CD4-positive, alpha-beta T cell treated with Interleukin-15 for 1 hour (primary cell): ENCODE results near the gene PDZD11.
"Not testable (repeated sequence)": the region's sequence is repeated elsewhere in the genome, so short reads cannot be mapped to it uniquely, and the experiment has no call there.

Experiments
- DNase-seq: peaks from one replicate; pipeline ENCODE4 v3.0.0-alpha.2; 2020

The PDZD11 gene

DNA sequence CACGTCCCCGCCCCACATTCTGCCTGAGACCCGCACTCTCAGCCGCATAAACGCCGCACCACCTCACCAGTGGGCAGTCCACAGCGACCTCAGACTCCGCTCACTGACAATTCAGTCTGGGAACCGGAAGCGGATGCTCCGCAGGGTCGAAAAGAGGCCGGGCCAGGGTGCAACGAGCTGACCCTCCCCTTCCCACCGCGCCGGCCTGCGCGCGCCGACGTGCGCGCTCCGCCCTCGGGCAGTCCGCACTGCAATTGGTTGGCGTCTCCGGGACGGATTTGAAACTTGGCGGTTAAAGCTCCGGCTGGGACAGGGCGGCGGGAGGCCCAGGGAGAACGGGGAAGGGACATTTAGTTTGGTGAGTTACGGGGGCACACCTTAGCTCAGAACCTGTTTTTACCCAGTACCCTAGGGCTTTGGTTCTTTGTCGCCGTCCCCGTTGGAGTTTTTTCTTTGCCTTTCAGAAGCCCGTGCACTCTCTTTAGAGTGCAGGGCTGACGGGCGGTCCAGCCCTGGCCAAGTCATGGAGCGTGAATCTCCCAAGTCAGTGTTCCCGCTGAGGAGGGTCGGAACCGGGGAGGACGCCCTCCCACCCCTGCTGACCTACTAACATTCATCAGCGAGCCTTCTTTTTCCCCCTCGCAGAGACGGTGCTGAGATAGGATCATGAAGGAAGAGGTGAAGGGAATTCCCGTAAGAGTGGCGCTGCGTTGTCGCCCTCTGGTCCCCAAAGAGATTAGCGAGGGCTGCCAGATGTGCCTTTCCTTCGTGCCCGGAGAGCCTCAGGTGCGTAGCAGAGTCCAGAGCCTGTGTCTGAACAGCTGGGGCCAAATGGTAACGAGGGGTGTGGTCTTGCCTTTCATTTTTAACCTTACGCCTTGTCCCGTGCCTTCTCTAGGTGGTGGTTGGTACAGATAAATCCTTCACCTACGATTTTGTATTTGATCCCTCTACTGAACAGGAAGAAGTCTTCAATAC, at the start of gene PDZD11, which contains the start of gene KIF4A:
TSS of gene PDZD11 (minus strand) at position 135 of the 978 bp plus-strand sequence. CDS start 586 bp downstream, outside the sequence.
TSS of gene KIF4A (plus strand) at position 312 of the 978 bp plus-strand sequence. CDS start at position 667, 355 bp downstream.
- DNase-seq, result peak; percentile 81

DNA sequence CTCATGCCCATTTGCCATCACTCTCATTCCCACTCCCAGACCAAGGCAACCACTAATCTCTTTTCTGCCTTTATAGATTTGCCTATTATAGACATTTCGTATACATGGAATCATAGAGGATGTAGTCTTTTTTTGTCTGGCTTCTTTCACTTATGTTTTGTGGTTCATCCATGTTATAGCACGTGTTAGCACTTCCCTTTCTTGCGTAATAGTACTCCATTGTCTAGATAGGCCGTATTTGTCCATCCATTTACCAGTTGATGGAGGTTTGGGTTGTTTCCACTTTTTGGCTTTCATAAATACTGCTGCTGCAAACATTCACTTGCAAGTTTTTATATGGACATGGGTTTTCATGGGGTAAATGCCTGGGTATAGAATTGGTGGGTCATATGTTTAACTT, 48.6 kb upstream of the PDZD11 start:
- no peak for DNase-seq

- DNase-seq, result no peak
Measured at GRCh38 chrX:70336767-70337166, 47.0 kb upstream of the PDZD11 start.

DNA sequence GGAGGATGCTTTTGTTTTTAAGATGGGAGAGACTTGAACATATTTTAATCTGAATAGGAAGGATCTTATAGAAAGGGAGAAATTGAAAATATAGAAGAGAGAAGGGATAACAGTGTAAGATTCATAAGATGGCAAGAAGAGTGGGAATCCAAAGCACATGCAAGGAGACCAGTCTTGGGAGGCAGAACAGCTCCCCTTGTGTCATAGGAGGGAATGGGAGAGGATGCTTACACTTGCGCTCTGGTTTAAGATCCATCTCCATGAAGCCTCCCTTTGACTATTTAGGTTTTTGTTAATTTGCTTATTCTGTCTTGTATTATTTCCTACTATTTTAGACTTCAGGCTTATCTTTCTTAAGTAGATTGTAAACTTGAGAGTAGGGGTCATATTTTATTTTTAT, 42.9 kb upstream of the PDZD11 start:
- DNase-seq, result no peak

DNA sequence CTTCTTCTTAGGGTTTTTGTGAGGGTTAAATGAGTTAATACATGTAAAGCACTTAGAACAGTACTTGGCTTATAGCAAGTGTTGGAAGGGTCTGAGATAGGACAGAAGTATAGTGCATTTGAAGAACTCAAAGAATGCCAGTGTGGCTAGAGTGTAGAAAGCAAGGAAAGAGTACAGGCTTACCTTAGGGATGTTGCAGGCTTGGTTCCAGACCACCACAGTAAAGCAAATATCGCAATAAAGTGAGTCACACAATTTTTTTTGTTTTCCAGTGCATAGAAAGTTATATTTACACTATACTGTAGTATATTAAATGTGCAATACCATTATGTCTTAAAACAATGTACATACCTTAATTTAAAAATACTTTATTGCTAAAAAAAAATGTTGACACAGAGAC, 41.4 kb upstream of the PDZD11 start:
- no peak for DNase-seq

DNA sequence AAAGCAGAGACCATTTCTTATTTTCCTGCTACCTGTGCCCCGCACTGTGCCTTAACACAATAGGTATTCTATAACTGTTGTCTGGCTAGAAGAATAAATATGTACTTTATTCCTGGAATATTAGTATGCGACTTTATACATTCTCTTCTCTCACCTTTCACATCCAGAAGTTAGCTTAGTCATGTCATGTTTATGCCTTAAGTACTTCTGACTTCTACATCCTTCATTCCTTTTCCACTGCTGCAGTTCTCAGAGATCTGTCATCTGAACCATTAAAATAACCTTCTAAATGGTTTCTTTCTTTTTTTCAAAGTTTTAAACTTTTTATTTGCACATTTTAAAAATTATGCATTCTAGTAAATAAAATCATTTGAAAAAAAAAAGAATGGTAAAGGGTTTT, 34.6 kb upstream of the PDZD11 start:
- no peak for DNase-seq

- DNase-seq, result not testable (repeated sequence)
Measured at GRCh38 chrX:70323628-70324027, 33.9 kb upstream of the PDZD11 start.

GRCh38 chrX:70322784-70323183, 33.1 kb upstream of the PDZD11 start:
- DNase-seq, result no peak

GRCh38 chrX:70313503-70313902, 23.8 kb upstream of the PDZD11 start:
- no peak for DNase-seq

GRCh38 chrX:70301716-70302115, 12.0 kb upstream of the PDZD11 start:
- no peak for DNase-seq

DNA sequence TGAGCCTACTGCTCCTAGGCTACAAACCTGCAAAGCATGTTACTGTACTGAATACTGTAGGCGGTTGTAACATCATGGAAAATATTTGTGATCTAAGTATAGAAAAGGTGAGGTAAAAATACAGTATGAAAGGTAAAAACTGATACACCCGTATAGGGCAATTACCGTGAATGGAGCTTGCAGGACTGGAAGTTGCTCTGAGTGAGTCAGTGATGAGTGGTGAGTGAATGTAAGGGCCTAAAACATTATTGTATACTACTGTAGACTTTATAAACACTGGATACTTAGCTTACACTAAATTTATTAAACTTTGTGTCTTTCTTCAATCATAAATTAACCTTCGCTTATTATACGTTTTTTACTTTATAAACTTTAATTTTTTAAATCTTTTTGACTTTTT, 3.9 kb upstream of the PDZD11 start:
- no peak for DNase-seq

DNA sequence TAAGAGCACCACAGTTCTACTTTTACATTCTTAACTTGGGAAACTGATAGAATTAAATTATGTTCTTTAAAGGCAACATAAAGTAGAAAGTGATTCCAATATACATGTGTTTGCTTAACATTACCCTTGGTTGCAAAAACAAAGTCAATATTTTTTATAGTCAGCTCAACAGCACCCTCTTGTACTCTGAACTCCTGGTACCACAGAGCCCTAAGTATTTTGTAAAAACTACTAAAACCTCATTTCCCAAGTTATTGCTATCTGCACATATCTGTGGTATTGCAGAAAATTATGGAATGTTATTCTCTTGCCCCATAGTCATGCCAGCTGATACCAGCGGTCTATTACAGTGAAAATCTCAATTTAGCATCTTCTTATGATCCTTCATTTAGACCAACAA, 3.1 kb upstream of the PDZD11 start:
- no peak for DNase-seq

GRCh38 chrX:70289168-70289792, 447 bp downstream of the PDZD11 start:
- no peak for DNase-seq

- DNase-seq, result no peak
Measured at GRCh38 chrX:70281951-70282350, 7.8 kb downstream of the PDZD11 start, which contains the start of gene RAB41. Gene RAB41, plus strand, starts transcription at chrX:70282172. Its CDS starts 46 bp downstream, at chrX:70282218.

DNA sequence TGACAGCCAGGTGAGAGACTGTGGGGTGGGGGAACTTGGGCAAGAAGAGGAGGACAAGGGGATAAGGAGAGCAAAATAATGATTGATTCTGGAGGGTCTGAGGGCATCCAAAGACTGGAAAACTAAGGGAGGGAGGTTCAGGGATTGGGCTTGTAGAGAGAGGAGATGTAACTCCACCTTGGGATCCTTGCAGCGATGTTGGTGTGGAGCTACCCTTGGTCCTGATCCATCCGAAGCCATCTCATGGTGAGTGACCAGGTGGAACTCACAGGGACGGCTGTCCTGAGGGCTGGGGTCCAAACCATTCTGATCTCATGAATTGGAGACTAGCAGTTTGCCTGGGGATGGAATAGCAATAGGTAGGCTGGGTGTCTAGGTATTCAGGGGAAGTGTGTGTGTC, 9.2 kb downstream of the PDZD11 start:
- DNase-seq, result no peak

GRCh38 chrX:70279081-70279480, 10.6 kb downstream of the PDZD11 start:
- no peak for DNase-seq

DNA sequence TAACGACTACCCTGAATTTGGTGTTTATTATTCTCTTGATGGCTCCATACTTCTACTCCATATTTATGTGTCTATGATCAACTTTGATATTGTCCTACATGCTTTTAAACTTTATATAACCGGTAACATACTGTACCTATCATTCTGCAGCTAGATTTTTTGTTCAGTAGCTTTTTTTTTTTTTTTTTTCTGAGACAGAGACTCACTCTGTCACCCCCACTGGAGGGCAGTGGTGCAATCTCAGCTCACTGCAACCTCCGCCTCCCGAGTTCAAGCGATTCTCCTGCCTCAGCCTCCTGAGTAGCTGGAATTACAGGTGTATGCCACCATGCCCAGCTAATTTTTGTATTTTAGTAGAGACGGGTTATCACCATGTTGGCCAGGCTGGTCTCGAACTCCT, 15.7 kb downstream of the PDZD11 start:
- not testable (repeated sequence) for DNase-seq

DNA sequence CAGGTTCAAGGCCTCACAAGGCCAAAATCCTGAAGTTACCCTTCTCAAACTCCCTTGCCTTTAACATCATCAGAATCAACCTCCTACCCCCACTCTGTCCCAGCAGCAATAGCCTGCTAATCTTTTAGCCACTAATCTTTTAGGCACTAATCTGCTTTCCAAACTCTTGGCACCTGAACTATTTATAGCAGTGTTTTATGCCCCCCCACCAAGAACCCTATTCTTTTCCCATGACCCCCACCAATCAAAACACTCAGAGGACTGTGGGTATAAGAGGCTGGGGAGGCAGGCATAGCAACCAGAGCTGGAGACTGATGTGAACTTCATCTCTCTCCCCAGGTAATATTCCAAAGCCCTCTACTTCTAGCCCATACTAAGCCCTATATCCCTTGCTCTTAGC, 21.7 kb downstream of the PDZD11 start, which contains the start of gene ARR3:
TSS of gene ARR3 (plus strand) at position 301 of the 400 bp plus-strand sequence. CDS start 1,052 bp downstream, outside the sequence.
- DNase-seq, result no peak

- DNase-seq, result no peak
Measured at GRCh38 chrX:70264784-70265183, 24.9 kb downstream of the PDZD11 start.

- DNase-seq, result no peak
Measured at GRCh38 chrX:70262952-70263567, 26.7 kb downstream of the PDZD11 start.

DNA sequence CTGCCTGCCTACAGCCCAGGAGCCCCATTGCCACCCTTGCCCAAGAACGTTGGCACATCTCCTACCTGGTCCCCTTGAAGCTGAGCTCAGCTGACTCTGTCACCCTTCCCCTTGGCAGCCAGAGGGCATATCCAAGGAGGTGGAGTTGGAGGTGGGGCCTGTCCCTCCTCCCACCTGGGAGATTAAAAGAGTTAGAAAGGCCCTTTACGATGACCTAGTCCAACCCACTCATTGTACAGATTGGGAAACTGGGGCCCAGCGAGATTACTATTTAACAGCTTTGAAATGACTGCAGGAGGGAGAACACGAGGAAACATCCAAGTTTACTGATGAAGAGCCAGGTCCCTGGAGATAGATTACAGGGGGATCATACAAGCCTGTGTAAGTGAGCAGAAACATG, 29.6 kb downstream of the PDZD11 start, which contains the start of gene P2RY4:
TSS of gene P2RY4 (minus strand) at position 101 of the 400 bp plus-strand sequence. CDS start 580 bp downstream, outside the sequence.
- DNase-seq, result no peak

- DNase-seq, result no peak
Measured at GRCh38 chrX:70257423-70258288, 32.1 kb downstream of the PDZD11 start.
